Body of pancreas (tissue), 4 donors: Measurements from ENCODE around the gene TRIM22.

Source experiments
- CTCF ChIP-seq, 7 experiments: fragments of 450-650 bp in 4 of 7; fragments of 200-600 bp in 3 of 7; sonication (generic) in 3 of 7; IDR thresholded peaks; one replicate each; pipeline ENCODE4 v1.5.1; 2016 to 2019; ENCODE audit warnings: antibody characterized with exemption in 7 of 7
- POLR2A ChIP-seq, 3 donors: fragments of 450-650 bp; IDR thresholded peaks; one replicate each; pipeline ENCODE4 v1.6.1; 2016; ENCODE audit warnings: antibody characterized with exemption in 3 of 3, mild to moderate bottlenecking in 2 of 3

- no peak for TF ChIP-seq POLR2A (IDR thresholded peaks at IDR 0.05)
- no peak for TF ChIP-seq CTCF (IDR thresholded peaks at IDR 0.05)
Observed at GRCh38 chr11:5655474-5655873, 34.1 kb upstream of the TRIM22 start.
